NCI-H446 treated with DMSO at 0.1 percent for 48 hours (cell line): ENCODE measurements around the gene GRIA3.
"Not testable (repeated sequence)": the region's sequence is repeated elsewhere in the genome, so short reads cannot be mapped to it uniquely, and the experiment has no call there.

Experiments used
- DNase-seq: peaks from one replicate; lab custom pipeline; 2025; lab: John Stamatoyannopoulos, UW

GRIA3 gene

GRCh38 chrX:123272630-123273029, 88.6 kb downstream of the GRIA3 start:
- no peak for DNase-seq

- no peak for DNase-seq
Measured at GRCh38 chrX:123274796-123275195, 90.7 kb downstream of the GRIA3 start.

GRCh38 chrX:123277347-123277746, 93.3 kb downstream of the GRIA3 start:
- DNase-seq = no peak

DNA sequence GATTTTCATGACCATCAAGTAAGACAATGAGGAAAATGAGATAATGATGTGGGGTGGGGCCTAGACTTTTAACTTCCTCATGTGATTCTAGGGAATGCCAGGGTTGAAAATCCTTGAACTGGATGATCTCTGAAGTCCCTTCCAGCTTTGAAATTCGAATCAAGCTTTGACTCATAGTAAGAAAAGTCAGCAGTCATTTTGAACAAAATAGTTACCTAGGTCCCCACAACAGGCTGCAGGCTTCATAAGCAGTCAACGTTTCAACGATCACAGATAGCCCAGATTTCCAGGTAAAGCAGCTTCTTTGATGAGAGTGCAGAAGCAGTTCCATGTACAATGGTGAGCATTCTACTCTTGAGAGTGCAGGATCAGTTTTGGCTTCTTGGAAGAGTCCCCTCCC, 93.7 kb downstream of the GRIA3 start:
- no peak for DNase-seq

DNA sequence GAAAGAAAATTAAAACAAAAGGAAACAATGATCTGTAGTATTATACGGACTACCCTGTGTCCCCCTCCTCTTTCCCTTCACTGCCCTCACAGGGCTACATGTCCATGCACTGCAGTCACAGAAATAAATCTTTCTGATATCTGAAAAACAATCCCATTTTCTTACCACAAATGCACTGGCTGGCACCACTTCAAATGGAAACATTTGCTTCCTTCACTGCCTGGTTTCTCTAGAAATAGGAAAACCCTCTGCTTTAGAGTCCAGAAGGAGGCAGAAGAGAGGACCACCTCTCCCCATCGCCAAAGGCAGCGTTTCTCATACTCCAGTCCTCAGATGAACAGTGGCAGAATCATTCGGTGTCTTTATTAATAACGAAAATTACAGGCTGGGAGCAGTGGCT, 98.2 kb downstream of the GRIA3 start:
- no peak for DNase-seq

GRCh38 chrX:123283407-123283806, 99.3 kb downstream of the GRIA3 start:
- not testable (repeated sequence) for DNase-seq

GRCh38 chrX:123291623-123292022, 107.5 kb downstream of the GRIA3 start:
- no peak for DNase-seq

GRCh38 chrX:123298026-123298425, 113.9 kb downstream of the GRIA3 start:
- no peak for DNase-seq

- DNase-seq = no peak
Measured at GRCh38 chrX:123303429-123303828, 119.4 kb downstream of the GRIA3 start.

- no peak for DNase-seq
Measured at GRCh38 chrX:123308658-123309057, 124.6 kb downstream of the GRIA3 start.

- no peak for DNase-seq
Measured at GRCh38 chrX:123310112-123310511, 126.0 kb downstream of the GRIA3 start.

- no peak for DNase-seq
Measured at GRCh38 chrX:123311486-123311885, 127.4 kb downstream of the GRIA3 start.

DNA sequence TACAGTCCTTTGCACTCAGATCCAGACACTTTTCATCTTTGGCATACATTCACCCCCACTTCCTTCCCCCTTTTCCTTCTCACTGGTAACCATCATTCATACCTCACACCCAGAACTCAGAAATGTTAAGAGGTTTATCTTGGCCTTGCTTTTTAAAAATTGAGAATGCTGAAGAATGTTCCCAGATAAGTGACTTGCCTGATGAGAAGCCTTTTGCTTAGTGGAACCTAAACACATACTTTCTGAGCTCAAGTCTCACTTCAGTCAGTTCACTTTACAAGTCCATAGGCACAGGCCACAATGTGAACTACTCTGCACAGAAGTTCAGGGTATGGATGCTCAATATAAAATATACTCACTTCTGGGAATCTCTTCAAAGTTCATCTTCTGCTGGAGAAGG, 129.4 kb downstream of the GRIA3 start:
- DNase-seq = no peak

DNA sequence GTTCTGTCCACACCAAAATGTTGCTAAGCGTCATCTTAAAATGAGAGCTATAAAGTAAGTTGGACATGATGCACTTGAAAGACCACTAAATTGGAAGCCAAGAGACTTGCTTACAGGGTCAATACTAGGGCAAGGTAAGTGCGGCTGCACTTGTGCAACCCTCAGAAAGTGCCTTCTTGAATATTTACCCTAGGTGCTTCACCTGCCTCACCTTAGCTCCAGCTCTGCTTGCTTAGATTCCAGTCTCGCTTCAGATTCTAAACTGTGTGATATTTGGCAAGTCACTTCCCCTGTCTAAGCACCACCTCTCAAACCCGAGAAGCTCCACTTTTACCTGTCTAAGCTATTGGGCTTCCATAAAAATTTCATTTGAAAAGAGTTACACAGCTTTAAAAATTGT, 136.5 kb downstream of the GRIA3 start:
- DNase-seq = no peak

DNA sequence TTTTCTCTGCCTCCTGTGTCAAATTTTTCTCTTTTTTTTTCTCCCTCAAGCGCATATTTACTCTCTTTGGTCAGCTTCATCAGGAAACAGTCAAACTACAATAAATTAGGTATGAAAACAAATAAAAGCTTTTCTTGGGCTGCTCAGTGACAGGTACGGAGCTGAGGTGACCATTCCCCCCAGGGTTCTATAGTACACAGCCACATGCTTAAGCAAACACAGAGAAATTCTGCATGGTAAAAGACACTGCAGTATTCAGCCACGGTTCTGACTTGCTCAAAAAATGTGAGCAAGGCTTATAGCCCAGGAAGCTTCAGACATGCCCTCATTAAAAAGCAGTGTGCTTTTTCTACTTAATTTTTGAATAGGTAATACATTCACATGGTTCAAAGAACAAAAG, 138.5 kb downstream of the GRIA3 start:
- no peak for DNase-seq

DNA sequence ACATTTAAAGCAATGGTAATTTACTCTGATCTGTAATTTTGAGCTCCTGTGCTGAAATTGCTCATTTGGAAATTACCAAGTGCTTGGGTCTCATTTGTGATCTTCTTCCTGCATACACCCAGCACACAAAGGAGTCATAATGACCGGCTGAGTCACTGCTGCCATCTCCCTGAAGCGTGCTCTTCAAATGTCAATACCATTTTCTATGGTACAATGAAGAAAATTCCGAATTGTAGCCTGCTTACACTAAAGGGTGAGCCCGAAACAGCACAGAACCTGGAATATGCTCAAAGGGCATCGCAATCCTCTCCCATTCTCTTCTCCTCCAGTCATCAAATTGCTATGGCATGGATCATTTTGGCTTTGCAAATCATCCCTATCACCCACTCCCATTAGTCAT, 140.5 kb downstream of the GRIA3 start:
- DNase-seq = no peak

- DNase-seq = no peak
Measured at GRCh38 chrX:123330229-123330942, 146.3 kb downstream of the GRIA3 start.

DNA sequence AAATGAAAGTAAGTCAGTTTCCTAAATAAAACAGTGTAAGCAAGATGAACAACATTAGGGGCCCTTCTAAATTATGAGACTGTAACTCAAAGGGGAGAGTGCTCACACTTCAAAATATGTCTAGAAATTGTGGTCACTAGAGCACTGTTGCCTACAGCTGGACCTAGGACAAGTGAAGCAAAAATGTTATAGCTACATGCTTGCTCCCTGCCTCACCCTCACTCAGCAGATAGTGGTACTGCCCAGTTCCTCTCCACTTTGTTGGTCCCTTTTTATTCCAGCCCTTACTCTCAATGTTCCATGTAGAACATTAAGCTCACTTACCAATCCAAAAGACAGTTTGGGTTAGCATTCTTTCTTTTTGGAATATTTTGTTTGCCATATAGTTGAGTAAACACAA, 147.3 kb downstream of the GRIA3 start:
- DNase-seq = no peak

GRCh38 chrX:123331859-123332258, 147.8 kb downstream of the GRIA3 start:
- DNase-seq = no peak

- DNase-seq = no peak
Measured at GRCh38 chrX:123336666-123337065, 152.6 kb downstream of the GRIA3 start.

DNA sequence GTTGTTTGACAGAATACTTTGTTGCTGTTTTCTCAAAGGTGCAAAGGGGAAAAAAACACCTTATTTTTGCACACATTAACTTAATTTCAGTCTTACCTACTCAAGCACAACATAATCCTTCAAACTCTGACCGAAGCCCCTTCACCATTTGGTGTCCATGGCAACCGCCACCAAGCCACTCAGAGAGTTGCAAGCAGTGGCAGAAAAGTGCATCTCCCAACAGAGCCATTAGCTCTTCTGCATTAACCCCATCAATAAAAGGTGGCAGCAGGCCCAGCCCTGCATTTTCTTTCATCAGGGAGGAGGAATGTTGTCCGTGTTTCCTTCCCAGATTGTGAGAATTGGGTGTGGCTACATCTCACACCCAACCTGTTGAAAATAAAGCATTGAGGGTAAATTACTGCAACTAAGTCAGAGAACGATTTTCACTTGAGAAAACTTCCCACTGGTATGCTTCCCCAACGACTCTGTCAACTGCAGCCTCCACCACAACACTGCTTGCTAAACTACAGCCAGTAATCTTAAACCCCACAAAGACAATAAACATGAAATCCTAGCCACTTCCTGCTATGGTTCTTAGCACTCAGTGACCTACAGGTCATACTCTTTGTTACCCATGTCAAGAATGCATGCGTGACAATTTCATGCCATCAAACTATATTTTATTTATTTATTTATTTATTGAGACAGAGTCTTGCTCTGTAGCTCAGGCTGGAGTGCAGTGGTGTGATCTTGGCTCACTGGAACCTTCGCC, 154.0 kb downstream of the GRIA3 start:
- no peak for DNase-seq

GRCh38 chrX:123339221-123339905, 155.3 kb downstream of the GRIA3 start:
- no peak for DNase-seq

GRCh38 chrX:123340696-123341095, 156.6 kb downstream of the GRIA3 start:
- DNase-seq = no peak
